K562 (cell line): ENCODE results near the gene MCFD2. TPM values are rescaled to one million over a fixed set of nuclear protein-coding genes. Genes with fewer than 3 reads are reported as not detected.

Experiments
- ATAC-seq: fragments of 200-7000 bp; cut with Tn5 transposase; 3 replicates; pipeline ENCODE4 v1.9.1; 2020; ENCODE audit warnings: moderate library complexity
- BruUV-seq: library from RNA; stranded (reverse); fragments of 400-500 nt; replicated peaks from 2 replicates; lab custom pipeline; 2021; lab: Mats Ljungman, UMichigan
- CTCF ChIA-PET: fragments of 300-600 bp; formaldehyde crosslinking; extraction: SDS; loops from one replicate; lab custom pipeline; 2021; ENCODE audit warnings: low intra/inter-chr PET ratio; lab: Yijun Ruan, JAX
- POLR2A ChIA-PET: fragments of 300-600, 350-650 bp; sonication (Branson Sonifier 250); formaldehyde crosslinking; extraction: SDS; loops from one replicate; lab custom pipeline; 2021; ENCODE audit warnings: antibody characterized with exemption, inconsistent platforms; lab: Yijun Ruan, JAX
- DNase-seq, 4 experiments: peaks; one replicate each; pipeline versions ENCODE4 v3.0.0 to v3.0.0-alpha.2; 2011 to 2018; ENCODE audit warnings: low spot score in 3 of 4, mixed read lengths in 3 of 4; ENCODE audit errors: extremely low read depth in 1 of 4
- FAIRE-seq: peaks from 2 replicates; lab custom pipeline; 2011; peaks lifted over from hg19 to GRCh38; lab: Jason Lieb, UNC
- H2AFZ ChIP-seq: 2 replicates; pipeline ENCODE4 v1.6.0; 2011; ENCODE audit warnings: low read depth, low read length, control low read depth, inconsistent platforms
- H3K27ac ChIP-seq: fragments of 200-600 bp; 3 replicates; pipeline ENCODE4 v1.8.0; 2011; ENCODE audit warnings: low read depth, mild to moderate bottlenecking, control low read depth, inconsistent platforms, low read length, moderate library complexity, mixed read lengths; ENCODE audit errors: extremely low read depth
- H3K27me3 ChIP-seq, 2 experiments: fragments of 300-600 bp in 1 of 2; 2 replicates in 1 of 2; 3 replicates in 1 of 2; pipeline versions ENCODE4 v1.6.0 to v1.8.0; 2011; ENCODE audit warnings: inconsistent platforms in 2 of 2, low read length in 2 of 2, mild to moderate bottlenecking in 1 of 2, mixed read lengths in 1 of 2, moderate library complexity in 1 of 2; ENCODE audit not compliant: control insufficient read depth in 2 of 2, insufficient read depth in 2 of 2
- H3K36me3 ChIP-seq: fragments of 300-600 bp; 3 replicates; pipeline ENCODE4 v1.8.0; 2011; ENCODE audit warnings: mild to moderate bottlenecking, low read length, inconsistent platforms; ENCODE audit not compliant: control insufficient read depth, insufficient read depth
- H3K4me1 ChIP-seq, 2 experiments: fragments of 200-600 bp in 1 of 2; replicated peaks in 1 of 2; 2 replicates in 1 of 2; 3 replicates in 1 of 2; pipeline versions ENCODE4 v1.5.1 to v1.8.0; 2011; ENCODE audit warnings: inconsistent platforms in 2 of 2, low read length in 2 of 2, mild to moderate bottlenecking in 1 of 2, mixed read lengths in 1 of 2, moderate library complexity in 1 of 2; ENCODE audit not compliant: control insufficient read depth in 2 of 2, insufficient read depth in 2 of 2
- H3K4me2 ChIP-seq: 2 replicates; pipeline ENCODE4 v1.6.1; 2011; ENCODE audit warnings: low read length, control low read depth, inconsistent platforms, mixed read lengths; ENCODE audit not compliant: insufficient read depth
- H3K4me3 ChIP-seq: fragments of 200-600 bp; sonication (generic), shearing (Covaris generic); 2 replicates; pipeline ENCODE4 v1.5.1; 2016; ENCODE audit warnings: control low read depth, inconsistent platforms
- H3K79me2 ChIP-seq: fragments of 200-600 bp; 3 replicates; pipeline ENCODE4 v1.8.0; 2011; ENCODE audit warnings: low read length, inconsistent platforms; ENCODE audit not compliant: control insufficient read depth, insufficient read depth
- H3K9ac ChIP-seq, 2 experiments: 2 replicates each; pipeline versions ENCODE4 v1.6.0 to v1.6.1; 2011; ENCODE audit warnings: low read depth in 2 of 2, low read length in 2 of 2, control low read depth in 1 of 2, inconsistent platforms in 1 of 2, mild to moderate bottlenecking in 1 of 2, mixed read lengths in 1 of 2; ENCODE audit not compliant: insufficient read depth in 1 of 2
- H3K9me1 ChIP-seq: one replicate; pipeline ENCODE4 v1.6.0; 2011; ENCODE audit warnings: inconsistent platforms, mild to moderate bottlenecking, low read length, moderate library complexity; ENCODE audit not compliant: control insufficient read depth, insufficient read depth
- H3K9me3 ChIP-seq: replicated peaks from 2 replicates; pipeline ENCODE4 v1.5.1; 2011; ENCODE audit warnings: low read depth, low read length, inconsistent platforms; ENCODE audit not compliant: control insufficient read depth, insufficient read depth
- H4K20me1 ChIP-seq: replicated peaks from 2 replicates; pipeline ENCODE4 v1.6.1; 2011; ENCODE audit warnings: low read length, inconsistent platforms, mixed read lengths; ENCODE audit not compliant: control insufficient read depth, insufficient read depth
- CBFA2T2 ChIP-seq: fragments of 450-650 bp; conservative IDR thresholded peaks from 2 replicates; pipeline ENCODE4 v1.6.1; 2017; ENCODE audit warnings: mild to moderate bottlenecking
- CBFA2T3 ChIP-seq: fragments of 450-650 bp; IDR thresholded peaks from 2 replicates; pipeline ENCODE4 v1.6.1; 2017
- DACH1 ChIP-seq: fragments of 450-650 bp; IDR thresholded peaks from 2 replicates; pipeline ENCODE4 v1.6.1; 2018; ENCODE audit not compliant: partially characterized antibody
- TAF7 ChIP-seq: fragments of 450-650 bp; IDR thresholded peaks from 2 replicates; pipeline ENCODE4 v1.6.1; 2016; ENCODE audit warnings: missing genetic modification characterization, missing compliant biosample characterization
- ZBTB17 ChIP-seq: fragments of 450-650 bp; formaldehyde crosslinking; IDR thresholded peaks from 2 replicates; pipeline ENCODE4 v1.4.0; 2020; ENCODE audit warnings: mild to moderate bottlenecking
- ZBTB40 ChIP-seq, 2 experiments: fragments of 450-650 bp in 1 of 2; sonication (generic) in 1 of 2; formaldehyde crosslinking in 1 of 2; IDR thresholded peaks; 2 replicates each; pipeline versions ENCODE4 v1.7.1 to v1.9.0; 2016 to 2022; ENCODE audit warnings: inconsistent platforms in 1 of 2, mild to moderate bottlenecking in 1 of 2, missing genetic modification reagents in 1 of 2
- WGBS: fragments of 100-300 bp; shearing (Covaris generic); methylation state at CpG from one replicate; pipeline ENCODE4 v1.1.6; 2016; ENCODE audit warnings: low coverage, mixed read lengths; ENCODE audit not compliant: insufficient coverage; ENCODE audit errors: missing lambda C conversion rate; 5-methylcytosine and 5-hydroxymethylcytosine counted together
- in situ Hi-C: fragments of 300-500 bp; cut with MboI; formaldehyde crosslinking; loops from 4 replicates; pipeline ENCODE4 v1.15.0; 2018; ENCODE audit warnings: inconsistent platforms, mixed read lengths
- intact Hi-C: fragments of 100-400 bp; cut with micrococcal nuclease; formaldehyde crosslinking; loops from 2 replicates; pipeline ENCODE4 v1.14.2; 2022
- polyA plus RNA-seq, 8 experiments: library from polyadenylated mRNA; depleted of rRNA in 4 of 8; stranded (reverse) in 5 of 8; unstranded in 3 of 8; fragments of >200 nt; fragmentation: Nextera tagmentation in 2 of 8; fragmentation: Illumina TruSeq in 1 of 8; extraction: Ambion mirVana in 2 of 8; extraction: Trizol in 1 of 8; gene quantifications; 2 replicates each; pipeline versions ENCODE4 v1.2.1 to v1.2.3, GENCODE V29; 2011 to 2014; ENCODE audit warnings: inconsistent platforms in 1 of 8, missing spikeins in 1 of 8
- total RNA-seq, 7 experiments: library from RNA; depleted of rRNA in 6 of 7; stranded (reverse); fragments of >200 nt in 6 of 7; fragmentation: Illumina TruSeq in 2 of 7; extraction: Trizol in 2 of 7; gene quantifications; 2 replicates each; pipeline versions ENCODE4 v1.2.1 to v1.2.3, GENCODE V29; 2011 to 2021; ENCODE audit warnings: low replicate concordance in 1 of 7

MCFD2 gene
- total and polyA plus RNA-seq, 9 of the 15 experiments (the other 6 are each of a cell fraction or from before 2014, with no cell fraction given) = 78.6 to 237 (median 123) TPM

DNA sequence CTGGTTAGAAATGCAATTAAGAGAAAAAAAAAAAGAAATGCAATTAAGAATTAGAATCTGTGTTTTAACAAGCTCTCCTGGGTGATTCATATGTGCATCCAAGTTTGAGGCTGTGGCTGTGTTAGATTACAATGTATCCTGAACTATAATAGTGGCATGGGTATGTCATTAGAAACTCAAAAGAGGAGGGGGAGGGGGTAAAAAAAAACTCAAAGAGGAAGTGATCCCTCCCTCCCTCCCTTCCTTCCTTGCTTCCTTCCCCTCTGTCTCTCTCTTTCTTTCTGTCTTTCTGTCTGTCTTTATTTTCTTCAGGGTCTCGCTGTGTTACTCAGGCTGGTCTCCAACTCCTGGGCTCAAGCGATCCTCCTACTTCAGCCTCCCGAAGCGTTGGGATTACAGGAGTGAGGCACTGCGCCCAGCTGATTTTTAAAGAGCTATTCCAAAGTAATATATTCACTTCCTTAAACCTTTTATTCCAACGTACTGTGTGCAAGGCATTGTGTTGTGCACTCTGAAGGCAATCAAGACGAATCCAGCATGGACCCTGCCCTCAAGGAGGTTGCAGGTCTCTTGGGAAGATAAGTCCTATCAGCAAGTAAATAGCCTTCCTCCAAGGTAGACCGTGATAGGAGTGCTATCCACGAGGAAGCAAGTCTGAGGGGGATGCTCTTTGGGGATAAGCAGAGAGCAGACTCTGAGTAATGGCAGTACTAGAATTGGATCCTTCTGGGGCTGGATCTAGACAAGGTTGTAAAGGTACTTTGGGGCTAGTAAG is 35.9 kb upstream of the MCFD2 start:
- TF ChIP-seq CBFA2T3 = peak; percentile 62
- no peak for TF ChIP-seq ZBTB17 (CRISPR knock-in tag)
- no peak for TF ChIP-seq DACH1
- peak; percentile 31; the same call in 1 of the 2 replicates for TF ChIP-seq CBFA2T2
- Histone ChIP-seq H3K27me3 (no peaks in the 10 kb centered on the region), H3K9me1 (no peaks in the 10 kb centered on the region), H3K36me3 (peaks cover 34% of the 10 kb centered on the region), H3K9ac (peak overlapping the region in 1 of 2 experiments; percentile 51; a peak in 1 of 4 replicates), H3K9me3 (no peaks in the 10 kb centered on the region), H3K4me3 (no peak overlapping the region), H3K4me1 (peaks cover 11 to 13% of the 10 kb centered on the region in 2 experiments; a peak in 4 of 5 replicates), H3K4me2 (no peak overlapping the region), H3K79me2 (no peaks in the 10 kb centered on the region), H2AFZ (no peak overlapping the region), H3K27ac (no peak overlapping the region), H4K20me1 (no peaks in the 10 kb centered on the region)
- BruUV-seq = no TSS peak
- intact Hi-C loops (no loop called here), in situ Hi-C loops (no loop called here)
- FAIRE-seq = peak; percentile 79
- 53% methylated on average over 9 of the region's 9 CpGs for WGBS
- CTCF ChIA-PET = no interaction called here
- DNase-seq = no peak
- POLR2A ChIA-PET = no interaction called here
- ATAC-seq = no peak

DNA sequence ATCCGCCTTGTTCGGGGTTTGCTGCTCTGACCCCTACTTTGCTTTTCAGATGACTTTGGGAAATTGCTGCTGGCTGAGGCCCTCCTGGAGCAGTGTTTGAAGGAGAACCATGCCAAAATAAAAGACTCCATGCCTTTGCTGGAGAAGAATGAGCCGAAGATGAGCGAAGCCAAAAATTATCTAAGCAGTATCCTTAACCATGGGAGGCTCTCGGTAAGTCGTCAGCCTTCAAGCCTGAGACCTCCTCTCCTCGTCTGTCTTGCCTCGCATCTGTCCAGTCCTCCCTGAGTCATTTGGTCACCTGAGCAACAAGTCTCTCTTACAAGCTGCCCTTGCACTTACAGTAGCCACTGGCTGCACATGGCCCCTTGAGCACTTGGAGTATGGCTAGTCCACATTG is 34.7 kb upstream of the MCFD2 start:
- Histone ChIP-seq H3K27me3 (no peaks in the 10 kb centered on the region), H4K20me1 (no peaks in the 10 kb centered on the region), H3K79me2 (no peaks in the 10 kb centered on the region; the same call in 2 of the 3 replicates), H3K9me1 (no peaks in the 10 kb centered on the region), H3K9ac (no peak overlapping the region), H2AFZ (no peak overlapping the region), H3K36me3 (peaks cover 34% of the 10 kb centered on the region), H3K4me2 (no peak overlapping the region), H3K4me3 (no peak overlapping the region), H3K9me3 (no peaks in the 10 kb centered on the region), H3K4me1 (peaks cover 7 to 12% of the 10 kb centered on the region in 2 experiments; a peak in 4 of 5 replicates), H3K27ac (no peak overlapping the region)
- ChIA-PET CTCF (no interaction called here), POLR2A (interaction anchor here (0.6 to 0.7 kb wide), 2 partner anchors 20 to 605 kb away, joined by 3 read pairs; no protein-coding TSS in a partner anchor)
- no peak for FAIRE-seq
- peak in 1 of 4 experiments; percentile 24 for DNase-seq
- ATAC-seq = peak; percentile 36; the same call in 2 of the 3 replicates
- 82% methylated on average over 8 of the region's 8 CpGs for WGBS
- intact Hi-C loops = no loop called here
- in situ Hi-C loops = no loop called here
- no TSS peak for BruUV-seq
- TF ChIP-seq ZBTB40 (IDR thresholded peaks at IDR 0.05) = no peak
- TF ChIP-seq ZBTB40 (CRISPR knock-in tag; IDR thresholded peaks at IDR 0.05) = no peak
- TF ChIP-seq TAF7 = no peak
